Glutamatergic neuron (in vitro differentiated cells): Measurements from ENCODE around the gene AGRN. TPM values are rescaled to one million over a fixed set of nuclear protein-coding genes. Genes with fewer than 3 reads are reported as not detected.
A peak's percentile ranks its signal among the peaks of the same experiment; 100 is the strongest.
"Not testable (repeated sequence)": the region's sequence is repeated elsewhere in the genome, so short reads cannot be mapped to it uniquely, and the experiment has no call there.

Experiments used
- DNase-seq: peaks from one replicate; pipeline ENCODE4 v3.0.0; 2022
- H3K27ac Mint-ChIP-seq: one replicate; pipeline ENCODE4 v1.8.0; 2020; ENCODE audit warnings: mild to moderate bottlenecking, mixed read lengths, inconsistent platforms; ENCODE audit not compliant: unreplicated experiment
- H3K27me3 Mint-ChIP-seq: one replicate; pipeline ENCODE4 v1.8.0; 2020; ENCODE audit warnings: mild to moderate bottlenecking, moderate library complexity, mixed read lengths, inconsistent platforms; ENCODE audit not compliant: unreplicated experiment
- H3K36me3 Mint-ChIP-seq: one replicate; pipeline ENCODE4 v1.8.0; 2020; ENCODE audit warnings: mild to moderate bottlenecking, mixed read lengths, inconsistent platforms; ENCODE audit not compliant: unreplicated experiment
- H3K4me1 Mint-ChIP-seq: one replicate; pipeline ENCODE4 v1.8.0; 2020; ENCODE audit warnings: mild to moderate bottlenecking, low read depth, mixed read lengths, inconsistent platforms; ENCODE audit not compliant: unreplicated experiment
- H3K4me3 Mint-ChIP-seq: one replicate; pipeline ENCODE4 v1.8.0; 2020; ENCODE audit warnings: mild to moderate bottlenecking, mixed read lengths, inconsistent platforms; ENCODE audit not compliant: unreplicated experiment
- H3K9me3 Mint-ChIP-seq: one replicate; pipeline ENCODE4 v1.8.0; 2020; ENCODE audit warnings: mild to moderate bottlenecking, moderate library complexity, mixed read lengths, inconsistent platforms; ENCODE audit not compliant: unreplicated experiment
- CTCF ChIP-seq: fragments of 200-600 bp; sonication (generic); IDR thresholded peaks from one replicate; pipeline ENCODE4 v1.5.0; 2021; ENCODE audit not compliant: partially characterized antibody, unreplicated experiment
- total RNA-seq: library from RNA; stranded (reverse); fragmentation: NEBNext Ultra II Directional; extraction: Animal tissue kit (Norgen Biotek cat#: 25700); gene quantifications from one replicate; pipeline ENCODE4 v1.2.1, GENCODE V29; 2021; ENCODE audit not compliant: unreplicated experiment

The AGRN gene
- total RNA-seq, 1 donor from 2014 or later, result 914 TPM

- H3K27ac Mint-ChIP-seq, result peak overlapping the region; percentile 82
- peaks cover 20% of the 10 kb centered on the region for H3K4me1 Mint-ChIP-seq
- peak overlapping the region; percentile 76 for H3K4me3 Mint-ChIP-seq
- TF ChIP-seq CTCF, result no peak
- H3K36me3 Mint-ChIP-seq, result no peaks in the 10 kb centered on the region
- H3K27me3 Mint-ChIP-seq, result peaks cover 5% of the 10 kb centered on the region
- peaks cover 7% of the 10 kb centered on the region for H3K9me3 Mint-ChIP-seq
- DNase-seq, result no peak
Measured at GRCh38 chr1:1013922-1014648, 5.8 kb upstream of the AGRN start.

- H3K27me3 Mint-ChIP-seq, result peaks cover 5% of the 10 kb centered on the region
- H3K27ac Mint-ChIP-seq, result peak overlapping the region; percentile 82
- TF ChIP-seq CTCF, result peak; percentile 34
- no peak for DNase-seq
- peak overlapping the region; percentile 49 for H3K4me3 Mint-ChIP-seq
- H3K36me3 Mint-ChIP-seq, result no peaks in the 10 kb centered on the region
- H3K9me3 Mint-ChIP-seq, result peaks cover 6% of the 10 kb centered on the region
- peaks cover 20% of the 10 kb centered on the region for H3K4me1 Mint-ChIP-seq
Measured at GRCh38 chr1:1014799-1015681, 4.9 kb upstream of the AGRN start.

- not testable (repeated sequence) for DNase-seq, H3K27me3 Mint-ChIP-seq, H3K36me3 Mint-ChIP-seq, H3K9me3 Mint-ChIP-seq
- H3K4me1 Mint-ChIP-seq, result peaks cover 20% of the 10 kb centered on the region
- H3K4me3 Mint-ChIP-seq, result peak overlapping the region; percentile 18
- peak overlapping the region; percentile 4 for H3K27ac Mint-ChIP-seq
Measured at GRCh38 chr1:1017397-1018320, 2.3 kb upstream of the AGRN start.

- not testable (repeated sequence) for H3K27ac Mint-ChIP-seq, H3K4me3 Mint-ChIP-seq, H3K36me3 Mint-ChIP-seq, DNase-seq, H3K27me3 Mint-ChIP-seq
- Mint-ChIP-seq H3K9me3 (peaks cover 12% of the 10 kb centered on the region), H3K4me1 (peaks cover 24% of the 10 kb centered on the region)
Measured at GRCh38 chr1:1018321-1018685, 1.6 kb upstream of the AGRN start.

GRCh38 chr1:1019122-1019999, 559 bp upstream of the AGRN start:
- H3K4me3 Mint-ChIP-seq, result no peak overlapping the region
- TF ChIP-seq CTCF, result peak; percentile 59
- no peak overlapping the region for H3K27ac Mint-ChIP-seq
- peaks cover 7% of the 10 kb centered on the region for H3K27me3 Mint-ChIP-seq
- H3K36me3 Mint-ChIP-seq, result no peaks in the 10 kb centered on the region
- peaks cover 14% of the 10 kb centered on the region for H3K9me3 Mint-ChIP-seq
- DNase-seq, result peak; percentile 90
- H3K4me1 Mint-ChIP-seq, result peaks cover 19% of the 10 kb centered on the region
